K562 treated with DMSO at 1 percent for 48 hours (cell line): ENCODE results near the gene OOSP4B. TPM values are rescaled to one million over a fixed set of nuclear protein-coding genes. Genes with fewer than 3 reads are reported as not detected.

Experiments
- total RNA-seq: library from RNA; unstranded; fragments of 300-600 nt; gene quantifications from 2 replicates; pipeline ENCODE4 v1.2.3, GENCODE V29; 2022; ENCODE audit warnings: low replicate concordance; ENCODE audit errors: extremely low read depth

OOSP4B gene
- total RNA-seq, result not detected in 2 replicates

DNA sequence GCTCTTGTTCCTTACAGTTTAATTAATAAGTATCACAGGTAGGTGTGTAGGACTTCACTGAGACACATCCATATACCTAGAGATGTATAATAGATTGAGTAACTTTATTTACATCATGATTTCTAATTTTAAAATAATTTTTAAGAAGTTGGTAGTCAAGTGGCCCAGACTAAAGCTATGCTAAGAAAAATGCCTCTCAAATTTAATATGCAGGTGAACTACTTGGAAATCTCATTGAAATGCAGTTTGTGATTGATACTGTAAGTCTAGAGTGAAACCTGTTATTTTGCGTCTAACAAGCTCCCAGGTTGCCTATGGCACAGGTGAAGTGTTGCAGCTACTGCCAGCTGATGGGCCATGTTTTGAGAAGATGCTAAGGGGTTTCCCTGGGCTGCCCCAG, at the start of gene OOSP4B:
OOSP4B (plus strand) TSS at position 301 of the 400 bp plus-strand sequence.

DNA sequence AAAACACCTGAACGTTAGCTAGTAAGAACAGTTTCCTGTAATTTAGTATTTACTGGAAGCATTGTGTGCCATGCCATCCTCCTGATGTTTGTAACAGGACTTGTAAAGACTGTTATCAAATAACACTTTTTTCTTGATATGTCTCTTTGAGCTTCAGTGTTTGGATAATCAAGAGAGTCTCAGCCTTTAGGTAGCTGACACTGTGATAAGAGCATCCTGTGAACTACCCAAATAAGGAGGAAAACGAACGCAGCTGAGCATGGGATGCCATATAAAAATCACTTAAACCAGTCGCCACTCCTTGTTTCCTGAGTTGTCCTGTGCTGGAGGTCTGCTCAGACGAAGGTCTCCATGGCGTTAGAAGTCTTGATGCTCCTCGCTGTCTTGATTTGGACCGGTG, 23.1 kb downstream of the OOSP4B start, which contains the start of gene OOSP2:
OOSP2 (plus strand) TSS at position 301 of the 400 bp plus-strand sequence; CDS start at position 352, 51 bp downstream.

DNA sequence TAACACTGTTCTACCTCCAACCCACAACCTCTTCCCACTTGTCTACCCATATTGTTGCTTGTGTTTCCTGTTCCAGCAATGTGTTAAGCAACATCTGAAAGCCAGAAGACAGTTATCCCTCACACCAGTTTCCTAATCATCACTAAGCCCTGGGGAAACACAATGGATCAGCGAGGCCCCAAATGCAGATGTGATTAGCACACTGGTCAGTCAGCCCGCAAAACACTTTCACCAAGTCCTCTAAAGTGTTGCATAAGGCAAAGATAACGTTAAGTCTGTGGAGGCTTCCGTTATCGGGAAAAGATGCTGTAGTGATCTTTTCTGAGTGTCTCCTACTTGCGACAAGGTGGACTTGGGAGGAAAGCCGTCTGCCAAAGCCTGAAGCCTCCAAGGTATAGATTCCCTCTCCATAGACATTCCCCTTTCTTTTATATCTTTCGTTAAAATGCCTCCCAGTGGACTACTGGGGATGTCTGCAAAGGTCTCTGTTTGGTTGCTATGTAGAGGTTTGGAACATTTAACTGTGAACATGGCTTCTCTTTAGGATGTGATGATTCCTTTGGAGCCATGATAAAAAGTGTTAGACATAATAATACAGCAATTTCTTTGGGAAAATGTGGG, 39.5 kb downstream of the OOSP4B start, which contains the start of gene MS4A3:
MS4A3 (plus strand) TSS at position 317 of the 621 bp plus-strand sequence. CDS start 4,496 bp downstream, outside the sequence.

Other genes with a start within 250 kb of the OOSP4B start
- not detected in 2 replicates for gene MRPL16, start 206.4 kb upstream of the OOSP4B start, total RNA-seq
- gene CBLIF, start 171.7 kb upstream of the OOSP4B start, total RNA-seq, result not detected in 2 replicates
- not detected in 2 replicates for gene TCN1, start 150.7 kb upstream of the OOSP4B start, total RNA-seq
- gene OOSP3, start 138.4 kb upstream of the OOSP4B start, total RNA-seq, result not detected in 2 replicates
- not detected in 2 replicates for gene OOSP1, start 78.7 kb upstream of the OOSP4B start, total RNA-seq
- gene OOSP4A, start 53.1 kb upstream of the OOSP4B start, total RNA-seq, result not detected in 2 replicates
- gene OOSP2, start 23.2 kb downstream of the OOSP4B start, total RNA-seq, result not detected in 2 replicates
- gene MS4A3, start 39.5 kb downstream of the OOSP4B start, total RNA-seq, result not detected in 2 replicates
- not detected in 2 replicates for gene MS4A2, start 71.5 kb downstream of the OOSP4B start, total RNA-seq
- not detected in 2 replicates for gene MS4A6A, start 165.9 kb downstream of the OOSP4B start, total RNA-seq
- not detected in 2 replicates for gene MS4A4E, start 226.0 kb downstream of the OOSP4B start, total RNA-seq